Measurements from ENCODE around the gene PEX16.

DNA sequence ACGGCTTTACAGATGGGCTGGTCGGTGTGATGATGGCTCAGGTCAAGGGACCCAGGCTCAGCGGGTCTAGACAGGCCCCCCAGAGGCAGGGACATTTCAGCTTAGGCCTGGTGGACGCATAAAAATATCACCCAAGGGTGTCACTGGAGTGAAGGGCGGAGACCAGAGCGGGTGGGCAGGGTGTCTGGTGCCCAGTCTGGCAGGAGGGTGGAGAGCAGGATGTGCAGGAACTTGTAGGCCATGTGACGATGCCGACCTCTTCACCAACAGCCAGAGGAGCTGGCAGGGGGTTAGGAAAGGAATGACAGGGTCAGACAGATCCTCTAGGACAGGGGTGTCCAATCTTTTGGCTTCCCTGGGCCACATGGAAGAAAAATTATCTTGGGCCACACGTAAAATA, 27.7 kb downstream of the PEX16 start:
- no peak for TF ChIP-seq EZH2 (IDR thresholded peaks at IDR 0.05; ENCODE audit: borderline replicate concordance)
- TF ChIP-seq, protein P1, sequence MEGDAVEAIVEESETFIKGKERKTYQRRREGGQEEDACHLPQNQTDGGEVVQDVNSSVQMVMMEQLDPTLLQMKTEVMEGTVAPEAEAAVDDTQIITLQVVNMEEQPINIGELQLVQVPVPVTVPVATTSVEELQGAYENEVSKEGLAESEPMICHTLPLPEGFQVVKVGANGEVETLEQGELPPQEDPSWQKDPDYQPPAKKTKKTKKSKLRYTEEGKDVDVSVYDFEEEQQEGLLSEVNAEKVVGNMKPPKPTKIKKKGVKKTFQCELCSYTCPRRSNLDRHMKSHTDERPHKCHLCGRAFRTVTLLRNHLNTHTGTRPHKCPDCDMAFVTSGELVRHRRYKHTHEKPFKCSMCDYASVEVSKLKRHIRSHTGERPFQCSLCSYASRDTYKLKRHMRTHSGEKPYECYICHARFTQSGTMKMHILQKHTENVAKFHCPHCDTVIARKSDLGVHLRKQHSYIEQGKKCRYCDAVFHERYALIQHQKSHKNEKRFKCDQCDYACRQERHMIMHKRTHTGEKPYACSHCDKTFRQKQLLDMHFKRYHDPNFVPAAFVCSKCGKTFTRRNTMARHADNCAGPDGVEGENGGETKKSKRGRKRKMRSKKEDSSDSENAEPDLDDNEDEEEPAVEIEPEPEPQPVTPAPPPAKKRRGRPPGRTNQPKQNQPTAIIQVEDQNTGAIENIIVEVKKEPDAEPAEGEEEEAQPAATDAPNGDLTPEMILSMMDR (IDR thresholded peaks at IDR 0.05; ENCODE audit: poor library complexity) = no peak
- TF ChIP-seq EZH2phosphoT487 (IDR thresholded peaks at IDR 0.05; ENCODE audit: low read depth, severe bottlenecking, unreplicated experiment) = no peak
